Measurements from ENCODE around the gene PLXDC2.
"Not testable (repeated sequence)": the region's sequence is repeated elsewhere in the genome, so short reads cannot be mapped to it uniquely, and the experiment has no call there.

The PLXDC2 gene

GRCh38 chr10:20041931-20042330, 225.7 kb downstream of the PLXDC2 start:
- no peaks in the 10 kb centered on the region for H3K9me3 ChIP-seq
- H3K36me3 ChIP-seq = no peaks in the 10 kb centered on the region
- no peak for DNase-seq
- intact Hi-C loops (cut with DNase I; ENCODE audit: low total_unique reads) = no loop called here
- H3K27ac ChIP-seq = no peak overlapping the region
- no peak overlapping the region for H3K4me3 ChIP-seq
- H3K4me1 ChIP-seq = peaks cover 0 to 21% (median 3%) of the 10 kb centered on the region in 4 donors
- no peaks in the 10 kb centered on the region for H3K27me3 ChIP-seq
- TF ChIP-seq CTCF (IDR thresholded peaks at IDR 0.05) = no peak

- intact Hi-C loops (cut with DNase I; ENCODE audit: low total_unique reads); H3K27ac ChIP-seq; H3K27me3 ChIP-seq; DNase-seq; H3K9me3 ChIP-seq; H3K4me3 ChIP-seq: not testable (repeated sequence)
- H3K4me1 ChIP-seq = peaks cover 0 to 21% (median 3%) of the 10 kb centered on the region in 4 donors
- H3K36me3 ChIP-seq = peaks cover 0 to 24% (median 15%) of the 10 kb centered on the region in 3 donors
These were observed 228.9 kb downstream of the PLXDC2 start for GRCh38 chr10:20045100-20045499.

- intact Hi-C loops (cut with DNase I; ENCODE audit: low total_unique reads) = no loop called here
- Histone ChIP-seq H3K9me3 (peaks cover 0 to 4% (median 0%) of the 10 kb centered on the region in 3 donors), H3K27me3 (no peaks in the 10 kb centered on the region), H3K4me3 (no peak overlapping the region), H3K4me1 (peaks cover 0 to 11% (median 0%) of the 10 kb centered on the region in 4 donors), H3K36me3 (peaks cover 0 to 26% (median 15%) of the 10 kb centered on the region in 3 donors), H3K27ac (no peak overlapping the region)
- TF ChIP-seq CTCF (IDR thresholded peaks at IDR 0.05) = no peak
- no peak for DNase-seq
These were observed 231.9 kb downstream of the PLXDC2 start for GRCh38 chr10:20048161-20048560.

- Histone ChIP-seq H3K27ac (no peak overlapping the region), H3K36me3 (no peaks in the 10 kb centered on the region), H3K9me3 (peaks cover 0 to 6% (median 0%) of the 10 kb centered on the region in 3 donors), H3K4me3 (no peak overlapping the region), H3K27me3 (no peaks in the 10 kb centered on the region), H3K4me1 (peaks cover 0 to 20% (median 7%) of the 10 kb centered on the region in 4 donors)
- TF ChIP-seq CTCF (IDR thresholded peaks at IDR 0.05) = no peak
- DNase-seq = no peak
- intact Hi-C loops (cut with DNase I; ENCODE audit: low total_unique reads) = no loop called here
These were observed 241.9 kb downstream of the PLXDC2 start for GRCh38 chr10:20058135-20058534.

- Histone ChIP-seq H3K27ac (no peak overlapping the region), H3K4me3 (no peak overlapping the region), H3K36me3 (no peaks in the 10 kb centered on the region), H3K27me3 (no peaks in the 10 kb centered on the region), H3K4me1 (peaks cover 0 to 20% (median 7%) of the 10 kb centered on the region in 4 donors), H3K9me3 (peaks cover 0 to 6% (median 0%) of the 10 kb centered on the region in 3 donors)
- intact Hi-C loops (cut with DNase I; ENCODE audit: low total_unique reads) = no loop called here
- no peak for TF ChIP-seq CTCF (IDR thresholded peaks at IDR 0.05)
- DNase-seq = no peak
These were observed 243.0 kb downstream of the PLXDC2 start for GRCh38 chr10:20059084-20059835.

- Histone ChIP-seq H3K4me1 (no peaks in the 10 kb centered on the region), H3K27ac (no peak overlapping the region), H3K27me3 (no peaks in the 10 kb centered on the region), H3K36me3 (peaks cover under 1 to 11% (median 11%) of the 10 kb centered on the region in 3 donors), H3K9me3 (peaks cover 0 to 6% (median 0%) of the 10 kb centered on the region in 3 donors), H3K4me3 (no peak overlapping the region)
- TF ChIP-seq CTCF (IDR thresholded peaks at IDR 0.05) = no peak
- intact Hi-C loops (cut with DNase I; ENCODE audit: low total_unique reads) = no loop called here
- no peak for DNase-seq
These were observed 249.6 kb downstream of the PLXDC2 start for GRCh38 chr10:20065814-20066213.

All from tibial artery (tissue), 4 donors.